H9 (cell line): ENCODE measurements around the gene ABCC3. TPM values are rescaled to one million over a fixed set of nuclear protein-coding genes. Genes with fewer than 3 reads are reported as not detected.

ENCODE experiments used
- DNase-seq: peaks from one replicate; pipeline ENCODE4 v3.0.0-alpha.2; 2017
- H2AFZ ChIP-seq: one replicate; pipeline ENCODE4 v1.6.1; 2013; ENCODE audit warnings: mild to moderate bottlenecking, low read length, control low read depth, moderate library complexity
- H2AK5ac ChIP-seq: 2 replicates; pipeline ENCODE4 v1.6.1; 2013; ENCODE audit warnings: low read length, control low read depth, mixed read lengths; ENCODE audit not compliant: insufficient read length
- H2BK120ac ChIP-seq: one replicate; pipeline ENCODE4 v1.6.1; 2013; ENCODE audit warnings: low read depth, mild to moderate bottlenecking, low read length, control low read depth, inconsistent platforms; ENCODE audit not compliant: poor library complexity, severe bottlenecking
- H2BK12ac ChIP-seq: 2 replicates; pipeline ENCODE4 v1.6.1; 2013; ENCODE audit warnings: low read length, control low read depth, mixed read lengths, low read depth; ENCODE audit not compliant: insufficient read length
- H2BK15ac ChIP-seq: 2 replicates; pipeline ENCODE4 v1.6.1; 2013; ENCODE audit warnings: low read depth, low read length, control low read depth
- H2BK20ac ChIP-seq: one replicate; pipeline ENCODE4 v1.6.1; 2013; ENCODE audit warnings: low read depth, mild to moderate bottlenecking, low read length, control low read depth, inconsistent platforms; ENCODE audit not compliant: poor library complexity, severe bottlenecking
- H2BK5ac ChIP-seq: 2 replicates; pipeline ENCODE4 v1.6.1; 2013; ENCODE audit warnings: low read length, control low read depth, mixed read lengths; ENCODE audit not compliant: insufficient read length
- H3K14ac ChIP-seq: 2 replicates; pipeline ENCODE4 v1.6.1; 2013; ENCODE audit warnings: low read length, control low read depth; ENCODE audit not compliant: insufficient read depth
- H3K18ac ChIP-seq: 2 replicates; pipeline ENCODE4 v1.6.1; 2013; ENCODE audit warnings: low read depth, mild to moderate bottlenecking, mixed read lengths, low read length, control low read depth; ENCODE audit not compliant: insufficient read length
- H3K23ac ChIP-seq: 2 replicates; pipeline ENCODE4 v1.6.1; 2013; ENCODE audit warnings: low read length, control low read depth, mixed read lengths, low read depth; ENCODE audit not compliant: insufficient read length
- H3K23me2 ChIP-seq: 2 replicates; pipeline ENCODE4 v1.6.1; 2013; ENCODE audit warnings: low read depth, mild to moderate bottlenecking, mixed read lengths, low read length, control low read depth; ENCODE audit not compliant: insufficient read length, poor library complexity, severe bottlenecking
- H3K27ac ChIP-seq: 2 replicates; pipeline ENCODE4 v1.5.1; 2013; ENCODE audit warnings: low read length, control low read depth, mixed read lengths, low read depth; ENCODE audit not compliant: insufficient read length
- H3K27me3 ChIP-seq: 2 replicates; pipeline ENCODE4 v1.6.1; 2013; ENCODE audit warnings: low read length, control low read depth, inconsistent platforms; ENCODE audit not compliant: insufficient read depth
- H3K4ac ChIP-seq: 2 replicates; pipeline ENCODE4 v1.6.1; 2013; ENCODE audit warnings: low read depth, mild to moderate bottlenecking, control low read depth, inconsistent platforms, low read length, moderate library complexity
- H3K4me1 ChIP-seq: 2 replicates; pipeline ENCODE4 v1.6.1; 2013; ENCODE audit warnings: low read length, control low read depth, inconsistent platforms; ENCODE audit not compliant: insufficient read depth
- H3K4me2 ChIP-seq: 2 replicates; pipeline ENCODE4 v1.6.1; 2013; ENCODE audit warnings: low read length, control low read depth, mixed read lengths; ENCODE audit not compliant: insufficient read length, insufficient read depth
- H3K56ac ChIP-seq: 2 replicates; pipeline ENCODE4 v1.6.1; 2013; ENCODE audit warnings: low read depth, mild to moderate bottlenecking, mixed read lengths, low read length, control low read depth; ENCODE audit not compliant: insufficient read length
- H3K79me1 ChIP-seq: 2 replicates; pipeline ENCODE4 v1.6.1; 2013; ENCODE audit warnings: low read depth, mild to moderate bottlenecking, moderate library complexity, low read length, control low read depth, inconsistent platforms; ENCODE audit not compliant: insufficient read depth, poor library complexity, severe bottlenecking
- H3K79me2 ChIP-seq: 2 replicates; pipeline ENCODE4 v1.6.1; 2013; ENCODE audit warnings: low read length, control low read depth, inconsistent platforms; ENCODE audit not compliant: insufficient read depth
- H3K9ac ChIP-seq: 2 replicates; pipeline ENCODE4 v1.6.1; 2013; ENCODE audit warnings: low read length, control low read depth, mixed read lengths; ENCODE audit not compliant: insufficient read length; ENCODE audit errors: extremely low read depth
- H3K9me3 ChIP-seq: one replicate; pipeline ENCODE4 v1.6.1; 2013; ENCODE audit warnings: low read depth, low read length, inconsistent platforms; ENCODE audit not compliant: control insufficient read depth
- H3T11ph ChIP-seq: one replicate; pipeline ENCODE4 v1.6.1; 2013; ENCODE audit warnings: mild to moderate bottlenecking, low read length, control low read depth, inconsistent platforms
- H4K20me1 ChIP-seq: one replicate; pipeline ENCODE4 v1.6.1; 2013; ENCODE audit not compliant: control insufficient read depth, insufficient read length, insufficient read depth
- H4K5ac ChIP-seq: 2 replicates; pipeline ENCODE4 v1.6.1; 2013; ENCODE audit warnings: low read depth, mild to moderate bottlenecking, mixed read lengths, low read length, control low read depth; ENCODE audit not compliant: insufficient read length
- H4K8ac ChIP-seq: replicated peaks from 2 replicates; pipeline ENCODE4 v1.6.1; 2013; ENCODE audit warnings: low read length, control low read depth, mixed read lengths, low read depth; ENCODE audit not compliant: insufficient read length
- H4K91ac ChIP-seq: 2 replicates; pipeline ENCODE4 v1.6.1; 2013; ENCODE audit warnings: low read depth, mild to moderate bottlenecking, moderate library complexity, mixed read lengths, low read length, control low read depth; ENCODE audit not compliant: insufficient read length
- H3K27ac Mint-ChIP-seq, 3 experiments: 2 replicates in 2 of 3; 3 replicates in 1 of 3; pipeline ENCODE4 v1.8.0; 2020 to 2021; ENCODE audit warnings: mixed read lengths in 3 of 3, mild to moderate bottlenecking in 1 of 3, moderate library complexity in 1 of 3
- H3K27me3 Mint-ChIP-seq: 2 replicates; pipeline ENCODE4 v1.8.0; 2021; ENCODE audit warnings: low read depth, mild to moderate bottlenecking, moderate library complexity, mixed read lengths
- H3K36me3 Mint-ChIP-seq, 3 experiments: 2 replicates in 2 of 3; 3 replicates in 1 of 3; pipeline ENCODE4 v1.8.0; 2020 to 2021; ENCODE audit warnings: low read depth in 3 of 3, mixed read lengths in 3 of 3; ENCODE audit not compliant: insufficient read depth in 1 of 3
- H3K4me1 Mint-ChIP-seq, 2 experiments: 2 replicates each; pipeline ENCODE4 v1.8.0; 2020; ENCODE audit warnings: mixed read lengths in 2 of 2
- H3K4me3 Mint-ChIP-seq, 2 experiments: 2 replicates in 1 of 2; 3 replicates in 1 of 2; pipeline ENCODE4 v1.8.0; 2020 to 2021; ENCODE audit warnings: mild to moderate bottlenecking in 2 of 2, mixed read lengths in 2 of 2, moderate library complexity in 1 of 2
- H3K9me3 Mint-ChIP-seq, 2 experiments: 2 replicates in 1 of 2; 3 replicates in 1 of 2; pipeline ENCODE4 v1.8.0; 2020; ENCODE audit warnings: mild to moderate bottlenecking in 2 of 2, mixed read lengths in 2 of 2, moderate library complexity in 1 of 2
- WGBS: extraction: QIAGEN DNeasy Blood & Tissue Kit; methylation state at CpG from one replicate; pipeline ENCODE4 v1.1.7; 2013; ENCODE audit warnings: missing lambda C conversion rate, low lambda C conversion rate, mixed read lengths; ENCODE audit not compliant: insufficient read length; ENCODE audit errors: extremely low coverage; 5-methylcytosine and 5-hydroxymethylcytosine counted together
- total RNA-seq: library from RNA; stranded (reverse); gene quantifications from 2 replicates; pipeline ENCODE4 v1.2.1, GENCODE V29; 2021
- TF ChIP-seq, protein P1 (sequence below): fragments of 200-600 bp; sonication (generic); conservative IDR thresholded peaks from 3 replicates; pipeline ENCODE4 v1.8.0; 2021; ENCODE audit warnings: antibody characterized with exemption, mild to moderate bottlenecking

ABCC3 gene
- total RNA-seq, 1 experiment from 2014 or later = 0.31 TPM

DNA sequence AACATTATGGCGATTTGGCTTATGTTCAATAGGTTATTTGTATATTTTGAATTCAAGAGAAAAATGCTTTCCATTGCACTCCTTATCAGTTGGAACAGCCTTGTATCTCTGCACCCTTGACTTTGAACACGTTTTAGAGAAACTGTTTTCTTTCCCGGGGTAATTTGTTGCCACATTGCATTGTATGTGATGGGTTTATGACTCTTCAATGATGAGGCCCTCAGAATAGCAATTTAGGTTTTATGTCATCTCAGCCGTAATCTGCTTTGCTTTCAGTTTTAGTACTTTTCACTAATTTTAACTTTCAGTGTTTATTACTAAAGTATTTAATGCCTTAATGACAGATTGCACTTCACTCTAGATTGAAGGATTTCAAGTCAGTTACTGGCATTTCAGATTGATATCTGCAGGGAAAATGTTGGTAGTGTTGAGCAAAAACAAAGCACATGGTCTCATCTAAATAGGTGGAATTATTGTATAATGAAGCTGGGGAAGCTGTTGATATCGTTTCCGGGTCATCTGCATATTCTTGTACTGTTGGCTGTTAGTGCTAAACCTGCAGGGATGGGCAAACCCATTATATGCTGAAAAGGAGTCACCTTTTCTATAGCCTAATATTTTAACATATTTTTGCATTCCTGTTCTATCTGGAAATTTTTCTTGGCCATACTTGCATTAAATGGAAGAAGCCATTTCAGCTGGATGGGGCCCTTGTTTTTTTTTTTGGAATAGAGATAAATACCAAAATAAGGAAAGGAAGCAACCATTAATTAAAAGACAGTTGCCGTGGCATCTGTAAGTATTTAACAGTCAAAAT is 86.7 kb downstream of the ABCC3 start:
- Mint-ChIP-seq H3K4me1 (peaks cover 27 to 28% of the 10 kb centered on the region in 2 experiments), H3K27me3 (no peaks in the 10 kb centered on the region), H3K36me3 (peaks cover 0 to 14% (median 8%) of the 10 kb centered on the region in 3 experiments; a peak in 6 of 7 replicates), H3K4me3 (peak overlapping the region; percentile 97 to 98), H3K27ac (no peak overlapping the region; a peak in 1 of 7 replicates), H3K9me3 (no peaks in the 10 kb centered on the region)
- H2AK5ac ChIP-seq = no peak overlapping the region
- H4K20me1 ChIP-seq = no peaks in the 10 kb centered on the region
- no CpG with 5 or more reads among the region's 7 CpGs for WGBS
- peaks cover 4% of the 10 kb centered on the region; the same call in 1 of the 2 replicates for H3K4me1 ChIP-seq
- H4K91ac ChIP-seq = no peak overlapping the region
- peak overlapping the region; percentile 98 for H3K9ac ChIP-seq
- no peak overlapping the region for H3K27ac ChIP-seq
- peak overlapping the region; percentile 59 for H3K4me2 ChIP-seq
- H2AFZ ChIP-seq = no peak overlapping the region
- no peak overlapping the region for H3K56ac ChIP-seq
- no peak overlapping the region for H2BK15ac ChIP-seq
- H3K4ac ChIP-seq = no peak overlapping the region
- DNase-seq = no peak
- H3K79me2 ChIP-seq = peaks cover 60% of the 10 kb centered on the region
- no peak overlapping the region for H4K8ac ChIP-seq
- no peak overlapping the region for H3K18ac ChIP-seq
- H3K23ac ChIP-seq = no peak overlapping the region
- TF ChIP-seq, protein P1, sequence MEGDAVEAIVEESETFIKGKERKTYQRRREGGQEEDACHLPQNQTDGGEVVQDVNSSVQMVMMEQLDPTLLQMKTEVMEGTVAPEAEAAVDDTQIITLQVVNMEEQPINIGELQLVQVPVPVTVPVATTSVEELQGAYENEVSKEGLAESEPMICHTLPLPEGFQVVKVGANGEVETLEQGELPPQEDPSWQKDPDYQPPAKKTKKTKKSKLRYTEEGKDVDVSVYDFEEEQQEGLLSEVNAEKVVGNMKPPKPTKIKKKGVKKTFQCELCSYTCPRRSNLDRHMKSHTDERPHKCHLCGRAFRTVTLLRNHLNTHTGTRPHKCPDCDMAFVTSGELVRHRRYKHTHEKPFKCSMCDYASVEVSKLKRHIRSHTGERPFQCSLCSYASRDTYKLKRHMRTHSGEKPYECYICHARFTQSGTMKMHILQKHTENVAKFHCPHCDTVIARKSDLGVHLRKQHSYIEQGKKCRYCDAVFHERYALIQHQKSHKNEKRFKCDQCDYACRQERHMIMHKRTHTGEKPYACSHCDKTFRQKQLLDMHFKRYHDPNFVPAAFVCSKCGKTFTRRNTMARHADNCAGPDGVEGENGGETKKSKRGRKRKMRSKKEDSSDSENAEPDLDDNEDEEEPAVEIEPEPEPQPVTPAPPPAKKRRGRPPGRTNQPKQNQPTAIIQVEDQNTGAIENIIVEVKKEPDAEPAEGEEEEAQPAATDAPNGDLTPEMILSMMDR = no peak
- no peaks in the 10 kb centered on the region for H3K79me1 ChIP-seq
- no peak overlapping the region for H4K5ac ChIP-seq
- no peaks in the 10 kb centered on the region for H3K9me3 ChIP-seq
- no peak overlapping the region for H2BK20ac ChIP-seq
- H3K27me3 ChIP-seq = no peaks in the 10 kb centered on the region
- no peak overlapping the region for H3K14ac ChIP-seq
- no peak overlapping the region for H2BK120ac ChIP-seq
- H2BK5ac ChIP-seq = no peak overlapping the region
- no peak overlapping the region for H3T11ph ChIP-seq
- no peak overlapping the region for H2BK12ac ChIP-seq
- peaks cover 16% of the 10 kb centered on the region for H3K23me2 ChIP-seq
